ENCODE measurements around the gene RTL5. TPM values are rescaled to one million over a fixed set of nuclear protein-coding genes. Genes with fewer than 3 reads are reported as not detected.

The RTL5 gene
- total RNA-seq, 1 experiment from 2014 or later: 2.5 TPM

GRCh38 chrX:72107320-72107719, 24.4 kb downstream of the RTL5 start (continued):
- no peak for TF ChIP-seq REST (IDR thresholded peaks at IDR 0.05; ENCODE audit: low read depth)
- no peak for TF ChIP-seq POLR2A (IDR thresholded peaks at IDR 0.05; ENCODE audit: borderline replicate concordance, extremely low read depth, insufficient read depth, insufficient read length)
- TF ChIP-seq RAD21 (IDR thresholded peaks at IDR 0.05; ENCODE audit: low read depth): no peak
- no peak for TF ChIP-seq ZNF274 (IDR thresholded peaks at IDR 0.05; ENCODE audit: low read depth, low read length)
- TF ChIP-seq YY1 (IDR thresholded peaks at IDR 0.05; ENCODE audit: extremely low read depth, insufficient replicate concordance, low read depth, low read length): no peak
- no peak for TF ChIP-seq SIN3A (IDR thresholded peaks at IDR 0.05; ENCODE audit: low read depth)

GRCh38 chrX:72105436-72105835, 26.3 kb downstream of the RTL5 start:
- no peak for ATAC-seq
- H3K36me3 ChIP-seq (ENCODE audit: control insufficient read depth in 1 of 2, insufficient read depth in 2 of 2, low read length in 2 of 2): no peaks in the 10 kb centered on the region
- H3K27ac ChIP-seq (ENCODE audit: low read depth, low read length): no peak overlapping the region
- no peaks in the 10 kb centered on the region for H3K4me1 ChIP-seq (ENCODE audit: control insufficient read depth in 1 of 2, insufficient read depth in 2 of 2, low read length in 2 of 2)
- H3K4me2 ChIP-seq (ENCODE audit: low read length): no peak overlapping the region
- H3K79me2 ChIP-seq (ENCODE audit: insufficient read depth, low read length): no peaks in the 10 kb centered on the region
- H3K4me3 ChIP-seq (replicated peaks in 1 of 2; ENCODE audit: low read depth in 1 of 2, low read length in 2 of 2): no peak overlapping the region
- no peaks in the 10 kb centered on the region for H3K9me2 ChIP-seq (ENCODE audit: insufficient read depth)
- H2AFZ ChIP-seq (ENCODE audit: low read depth, low read length, poor library complexity, severe bottlenecking): no peak overlapping the region
- H3K9ac ChIP-seq (ENCODE audit: low read length): no peak overlapping the region
- ChIA-PET POLR2A (no interaction called here), RAD21 (ENCODE audit: low non-redundant PET in 1 of 2, low total read pairs in 2 of 2, uncharacterized antibody in 2 of 2, unreplicated experiment in 2 of 2) (no interaction called here), CTCF (no interaction called here)
- H3K9me3 ChIP-seq (ENCODE audit: control insufficient read depth in 1 of 2, insufficient read depth in 1 of 2, low read depth in 1 of 2, low read length in 2 of 2): no peaks in the 10 kb centered on the region
- no TSS peak for BruUV-seq (replicated peaks)
- DNase-seq (ENCODE audit: low read depth, low spot score): no peak
- H3K27me3 ChIP-seq (ENCODE audit: insufficient read depth, low read length): no peaks in the 10 kb centered on the region
- intact Hi-C loops (cut with micrococcal nuclease): no loop called here
- H4K20me1 ChIP-seq (ENCODE audit: insufficient read depth): no peaks in the 10 kb centered on the region
- TF ChIP-seq YY1 (IDR thresholded peaks at IDR 0.05; ENCODE audit: extremely low read depth, insufficient replicate concordance, low read depth, low read length) (no peak), RAD21 (IDR thresholded peaks at IDR 0.05; ENCODE audit: low read depth) (no peak), CEBPB (IDR thresholded peaks at IDR 0.05; ENCODE audit: low read depth) (no peak), ELF1 (IDR thresholded peaks at IDR 0.05; ENCODE audit: borderline replicate concordance, low read depth) (no peak), EZH2phosphoT487 (IDR thresholded peaks at IDR 0.05; ENCODE audit: borderline replicate concordance) (no peak), TCF7L2 (IDR thresholded peaks at IDR 0.05; ENCODE audit: borderline replicate concordance, extremely low read depth, insufficient read depth, insufficient read length) (no peak), ATF3 (IDR thresholded peaks at IDR 0.05) (no peak), EZH2 (IDR thresholded peaks at IDR 0.05) (no peak), EGR1 (IDR thresholded peaks at IDR 0.05; ENCODE audit: low read depth) (no peak), CTCF (IDR thresholded peaks at IDR 0.05 in 2 of 3, conservative IDR thresholded peaks at IDR 0.05 in 1 of 3; ENCODE audit: borderline replicate concordance in 1 of 3, insufficient read depth in 1 of 3, low read depth in 2 of 3, low read length in 2 of 3) (no peak), SP1 (IDR thresholded peaks at IDR 0.05; ENCODE audit: low read depth) (no peak), MAX (IDR thresholded peaks at IDR 0.05) (no peak), FOSL1 (IDR thresholded peaks at IDR 0.05; ENCODE audit: low read depth) (no peak), ZBTB33 (IDR thresholded peaks at IDR 0.05; ENCODE audit: extremely low read depth, insufficient replicate concordance, low read length) (no peak), JUND (IDR thresholded peaks at IDR 0.05) (no peak)

Measured in HCT116 (cell line).